Endothelial cell of umbilical vein (primary cell): ENCODE data around the gene HUWE1.

ENCODE experiments used
- EZH2 ChIP-seq: IDR thresholded peaks from 2 replicates; pipeline ENCODE4 v1.6.1; 2012; ENCODE audit warnings: borderline replicate concordance, low read depth, mild to moderate bottlenecking, moderate library complexity, low read length, inconsistent platforms; ENCODE audit not compliant: severe bottlenecking
- FOS ChIP-seq: IDR thresholded peaks from 2 replicates; pipeline ENCODE4 v1.6.1; 2011; ENCODE audit warnings: mild to moderate bottlenecking, low read length, moderate library complexity, borderline replicate concordance; ENCODE audit not compliant: insufficient read depth
- GATA2 ChIP-seq: IDR thresholded peaks from 2 replicates; pipeline ENCODE4 v1.7.0; 2011; ENCODE audit warnings: low read depth, mild to moderate bottlenecking, moderate library complexity, mixed read lengths, low read length; ENCODE audit not compliant: insufficient read length, insufficient read depth
- JUN ChIP-seq: IDR thresholded peaks from 2 replicates; pipeline ENCODE4 v1.6.1; 2011; ENCODE audit warnings: borderline replicate concordance, low read depth; ENCODE audit not compliant: insufficient read length, insufficient read depth
- MAX ChIP-seq: IDR thresholded peaks from 2 replicates; pipeline ENCODE4 v1.6.1; 2011; ENCODE audit not compliant: insufficient read depth, insufficient read length
- MYC ChIP-seq: IDR thresholded peaks from one replicate; pipeline ENCODE4 v1.6.1; 2011; ENCODE audit warnings: mild to moderate bottlenecking, low read depth, low read length
- POLR2A ChIP-seq: IDR thresholded peaks from 2 replicates; pipeline ENCODE4 v1.6.1; 2012; ENCODE audit warnings: low read depth, mild to moderate bottlenecking, control low read depth, low read length
- POLR2AphosphoS5 ChIP-seq: IDR thresholded peaks from 2 replicates; pipeline ENCODE4 v1.6.1; 2012; ENCODE audit warnings: low read depth, mild to moderate bottlenecking, control low read depth, low read length, moderate library complexity; ENCODE audit not compliant: insufficient read depth
- TF ChIP-seq, protein P1 (sequence below), 2 donors: IDR thresholded peaks; 1 replicate in 1 of 2; 2 replicates in 1 of 2; pipeline ENCODE4 v1.5.1; 2011; ENCODE audit warnings: low read length in 2 of 2, mild to moderate bottlenecking in 2 of 2, moderate library complexity in 2 of 2, control low read depth in 1 of 2, inconsistent platforms in 1 of 2, low read depth in 1 of 2; ENCODE audit not compliant: insufficient read depth in 1 of 2; ENCODE audit errors: extremely low read depth in 1 of 2

- TF ChIP-seq EZH2 (no peak), POLR2AphosphoS5 (no peak), JUN (no peak), POLR2A (no peak), MAX (no peak), GATA2 (no peak), MYC (no peak), FOS (no peak)
- TF ChIP-seq, protein P1, sequence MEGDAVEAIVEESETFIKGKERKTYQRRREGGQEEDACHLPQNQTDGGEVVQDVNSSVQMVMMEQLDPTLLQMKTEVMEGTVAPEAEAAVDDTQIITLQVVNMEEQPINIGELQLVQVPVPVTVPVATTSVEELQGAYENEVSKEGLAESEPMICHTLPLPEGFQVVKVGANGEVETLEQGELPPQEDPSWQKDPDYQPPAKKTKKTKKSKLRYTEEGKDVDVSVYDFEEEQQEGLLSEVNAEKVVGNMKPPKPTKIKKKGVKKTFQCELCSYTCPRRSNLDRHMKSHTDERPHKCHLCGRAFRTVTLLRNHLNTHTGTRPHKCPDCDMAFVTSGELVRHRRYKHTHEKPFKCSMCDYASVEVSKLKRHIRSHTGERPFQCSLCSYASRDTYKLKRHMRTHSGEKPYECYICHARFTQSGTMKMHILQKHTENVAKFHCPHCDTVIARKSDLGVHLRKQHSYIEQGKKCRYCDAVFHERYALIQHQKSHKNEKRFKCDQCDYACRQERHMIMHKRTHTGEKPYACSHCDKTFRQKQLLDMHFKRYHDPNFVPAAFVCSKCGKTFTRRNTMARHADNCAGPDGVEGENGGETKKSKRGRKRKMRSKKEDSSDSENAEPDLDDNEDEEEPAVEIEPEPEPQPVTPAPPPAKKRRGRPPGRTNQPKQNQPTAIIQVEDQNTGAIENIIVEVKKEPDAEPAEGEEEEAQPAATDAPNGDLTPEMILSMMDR (IDR thresholded peaks at IDR 0.05; ENCODE audit: extremely low read depth in 1 of 2, insufficient read depth in 1 of 2, low read depth in 1 of 2, low read length in 2 of 2): no peak
Observed at GRCh38 chrX:53598169-53598568, 88.3 kb downstream of the HUWE1 start.
